ENCODE results near the gene LCP1. TPM values are rescaled to one million over a fixed set of nuclear protein-coding genes. Genes with fewer than 3 reads are reported as not detected.

LCP1 gene
- total RNA-seq, 1 experiment from 2014 or later = 1.5 TPM

DNA sequence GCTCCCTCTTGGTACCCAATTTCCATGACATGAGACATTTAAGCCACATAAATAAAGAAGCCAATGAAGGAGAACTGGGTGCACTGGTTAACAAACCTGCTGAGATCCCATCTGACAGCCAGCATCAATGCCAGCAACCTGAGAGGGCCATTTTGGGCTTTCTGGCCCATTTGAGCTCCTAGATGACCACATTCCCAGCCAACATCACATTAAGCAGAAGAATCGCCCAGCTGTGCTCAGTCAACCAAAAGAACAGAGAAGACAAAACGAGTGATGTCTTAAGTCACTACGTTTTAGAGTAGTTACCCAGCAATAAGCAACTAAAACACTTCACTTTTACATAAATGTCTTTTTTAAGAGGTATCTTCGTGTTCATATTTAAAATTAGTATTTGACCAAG lies 21.9 kb downstream of the LCP1 start:
- in situ Hi-C loops (cut with HindIII; ENCODE audit: low pct_unique_long_range_greater_than_20kb, low sequenced_read_pairs) (no loop called here), intact Hi-C loops (cut with micrococcal nuclease; ENCODE audit: unreplicated experiment) (loop anchor here (5.0 kb wide), 1 partner anchor 353 kb away; no protein-coding TSS in a partner anchor)
- H3K27me3 ChIP-seq (ENCODE audit: control insufficient read depth, insufficient read depth, low read length) = no peaks in the 10 kb centered on the region; the same call in none of the 2 replicates
- TF ChIP-seq SIN3A (IDR thresholded peaks at IDR 0.05; ENCODE audit: borderline replicate concordance, insufficient read depth, low read depth, low read length) (no peak), POLR2AphosphoS5 (IDR thresholded peaks at IDR 0.05; ENCODE audit: low read depth, low read length) (no peak), TCF7L2 (IDR thresholded peaks at IDR 0.05; ENCODE audit: low read depth, low read length) (no peak), REST (IDR thresholded peaks at IDR 0.05; ENCODE audit: insufficient read depth in 1 of 2, low read depth in 2 of 2, low read length in 1 of 2) (no peak)
- TF ChIP-seq, protein P1, sequence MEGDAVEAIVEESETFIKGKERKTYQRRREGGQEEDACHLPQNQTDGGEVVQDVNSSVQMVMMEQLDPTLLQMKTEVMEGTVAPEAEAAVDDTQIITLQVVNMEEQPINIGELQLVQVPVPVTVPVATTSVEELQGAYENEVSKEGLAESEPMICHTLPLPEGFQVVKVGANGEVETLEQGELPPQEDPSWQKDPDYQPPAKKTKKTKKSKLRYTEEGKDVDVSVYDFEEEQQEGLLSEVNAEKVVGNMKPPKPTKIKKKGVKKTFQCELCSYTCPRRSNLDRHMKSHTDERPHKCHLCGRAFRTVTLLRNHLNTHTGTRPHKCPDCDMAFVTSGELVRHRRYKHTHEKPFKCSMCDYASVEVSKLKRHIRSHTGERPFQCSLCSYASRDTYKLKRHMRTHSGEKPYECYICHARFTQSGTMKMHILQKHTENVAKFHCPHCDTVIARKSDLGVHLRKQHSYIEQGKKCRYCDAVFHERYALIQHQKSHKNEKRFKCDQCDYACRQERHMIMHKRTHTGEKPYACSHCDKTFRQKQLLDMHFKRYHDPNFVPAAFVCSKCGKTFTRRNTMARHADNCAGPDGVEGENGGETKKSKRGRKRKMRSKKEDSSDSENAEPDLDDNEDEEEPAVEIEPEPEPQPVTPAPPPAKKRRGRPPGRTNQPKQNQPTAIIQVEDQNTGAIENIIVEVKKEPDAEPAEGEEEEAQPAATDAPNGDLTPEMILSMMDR (IDR thresholded peaks at IDR 0.05) = no peak
- no peak for DNase-seq (ENCODE audit: low read depth, low spot score)
- no peak overlapping the region for H3K4me3 ChIP-seq (ENCODE audit: low read depth in 2 of 2, low read length in 2 of 2)
- ChIA-PET CTCF (no interaction called here), POLR2A (no interaction called here)
- no peak for ATAC-seq
- H3K9me3 ChIP-seq (ENCODE audit: control insufficient read depth, insufficient read depth, low read depth, low read length) = no peaks in the 10 kb centered on the region
- H3K27ac ChIP-seq (ENCODE audit: low read length) = no peak overlapping the region
- no TSS peak for BruUV-seq (replicated peaks)
- no peaks in the 10 kb centered on the region for H3K4me1 ChIP-seq (ENCODE audit: control insufficient read depth, insufficient read depth, low read length)
- no peaks in the 10 kb centered on the region for H3K36me3 ChIP-seq (ENCODE audit: control insufficient read depth, insufficient read depth, low read length)

DNA sequence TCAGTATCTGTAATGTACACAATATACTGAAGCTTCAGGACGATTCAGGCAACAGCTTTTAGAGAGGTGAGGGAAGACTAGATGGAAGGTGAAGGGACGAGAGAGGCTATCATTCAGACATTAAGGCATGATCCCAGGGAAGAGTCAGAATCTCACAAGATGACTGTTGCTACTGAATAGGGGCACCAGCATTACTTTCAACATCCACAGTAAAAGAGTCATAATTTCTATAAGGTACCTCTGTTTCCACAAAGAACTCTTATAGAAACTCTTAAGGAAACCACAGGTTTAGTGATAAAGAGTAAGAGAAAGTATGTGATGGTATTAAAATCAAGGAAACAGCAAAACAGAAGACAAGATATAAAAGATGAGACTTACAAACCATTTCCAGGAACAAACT lies 23.0 kb downstream of the LCP1 start:
- in situ Hi-C loops (cut with HindIII; ENCODE audit: low pct_unique_long_range_greater_than_20kb, low sequenced_read_pairs) = no loop called here

More for the DNA sequence above, 23.0 kb downstream of the LCP1 start:
- intact Hi-C loops (cut with micrococcal nuclease; ENCODE audit: unreplicated experiment) = no loop called here
- ChIA-PET CTCF (interaction anchor here (0.7 kb wide), 1 partner anchor 66 kb away, joined by 3 read pairs; no protein-coding TSS in a partner anchor), POLR2A (no interaction called here)
- ATAC-seq (no peak), DNase-seq (ENCODE audit: low read depth, low spot score) (no peak)
- Histone ChIP-seq H3K36me3 (ENCODE audit: control insufficient read depth, insufficient read depth, low read length) (no peaks in the 10 kb centered on the region), H3K27ac (ENCODE audit: low read length) (no peak overlapping the region), H3K27me3 (ENCODE audit: control insufficient read depth, insufficient read depth, low read length) (no peaks in the 10 kb centered on the region; the same call in none of the 2 replicates), H3K9me3 (ENCODE audit: control insufficient read depth, insufficient read depth, low read depth, low read length) (no peaks in the 10 kb centered on the region), H3K4me1 (ENCODE audit: control insufficient read depth, insufficient read depth, low read length) (no peaks in the 10 kb centered on the region), H3K4me3 (ENCODE audit: low read depth in 2 of 2, low read length in 2 of 2) (no peak overlapping the region)
- BruUV-seq (replicated peaks) = no TSS peak
- no peak for TF ChIP-seq REST (IDR thresholded peaks at IDR 0.05; ENCODE audit: insufficient read depth in 1 of 2, low read depth in 2 of 2, low read length in 1 of 2)
- no peak for TF ChIP-seq TCF7L2 (IDR thresholded peaks at IDR 0.05; ENCODE audit: low read depth, low read length)
- no peak for TF ChIP-seq POLR2AphosphoS5 (IDR thresholded peaks at IDR 0.05; ENCODE audit: low read depth, low read length)
- TF ChIP-seq, protein P1 (IDR thresholded peaks at IDR 0.05) = no peak
- TF ChIP-seq SIN3A (IDR thresholded peaks at IDR 0.05; ENCODE audit: borderline replicate concordance, insufficient read depth, low read depth, low read length) = no peak

Data from Panc1 (cell line).